Measurements from ENCODE around the gene ATCAY. TPM values are rescaled to one million over a fixed set of nuclear protein-coding genes. Genes with fewer than 3 reads are reported as not detected.
A peak's percentile ranks its signal among the peaks of the same experiment; 100 is the strongest.

Gene ATCAY, protein sequence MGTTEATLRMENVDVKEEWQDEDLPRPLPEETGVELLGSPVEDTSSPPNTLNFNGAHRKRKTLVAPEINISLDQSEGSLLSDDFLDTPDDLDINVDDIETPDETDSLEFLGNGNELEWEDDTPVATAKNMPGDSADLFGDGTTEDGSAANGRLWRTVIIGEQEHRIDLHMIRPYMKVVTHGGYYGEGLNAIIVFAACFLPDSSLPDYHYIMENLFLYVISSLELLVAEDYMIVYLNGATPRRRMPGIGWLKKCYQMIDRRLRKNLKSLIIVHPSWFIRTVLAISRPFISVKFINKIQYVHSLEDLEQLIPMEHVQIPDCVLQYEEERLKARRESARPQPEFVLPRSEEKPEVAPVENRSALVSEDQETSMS
- total RNA-seq = 1 to 10 TPM in 1 of 2 donors, under 1 TPM in 1; 0.58 to 2.8 TPM
- 14.9 TPM for polyA plus RNA-seq (2013, experiment 1 of 2)
- polyA plus RNA-seq (2013, experiment 2 of 2) = 12.9 TPM
- long read RNA-seq, experiment 1 = 0 reads
- long read RNA-seq, experiment 2 = 0 reads
- long read RNA-seq, experiment 3, full-length matches to known transcripts = 1 of 3 reads
- long read RNA-seq, experiment 3, partial matches to known transcripts = 0 of 3 reads
- long read RNA-seq, experiment 3, other reads (novel, unspliced or antisense) = 2 of 3 reads
- long read RNA-seq, experiment 4 = 0 reads

DNA sequence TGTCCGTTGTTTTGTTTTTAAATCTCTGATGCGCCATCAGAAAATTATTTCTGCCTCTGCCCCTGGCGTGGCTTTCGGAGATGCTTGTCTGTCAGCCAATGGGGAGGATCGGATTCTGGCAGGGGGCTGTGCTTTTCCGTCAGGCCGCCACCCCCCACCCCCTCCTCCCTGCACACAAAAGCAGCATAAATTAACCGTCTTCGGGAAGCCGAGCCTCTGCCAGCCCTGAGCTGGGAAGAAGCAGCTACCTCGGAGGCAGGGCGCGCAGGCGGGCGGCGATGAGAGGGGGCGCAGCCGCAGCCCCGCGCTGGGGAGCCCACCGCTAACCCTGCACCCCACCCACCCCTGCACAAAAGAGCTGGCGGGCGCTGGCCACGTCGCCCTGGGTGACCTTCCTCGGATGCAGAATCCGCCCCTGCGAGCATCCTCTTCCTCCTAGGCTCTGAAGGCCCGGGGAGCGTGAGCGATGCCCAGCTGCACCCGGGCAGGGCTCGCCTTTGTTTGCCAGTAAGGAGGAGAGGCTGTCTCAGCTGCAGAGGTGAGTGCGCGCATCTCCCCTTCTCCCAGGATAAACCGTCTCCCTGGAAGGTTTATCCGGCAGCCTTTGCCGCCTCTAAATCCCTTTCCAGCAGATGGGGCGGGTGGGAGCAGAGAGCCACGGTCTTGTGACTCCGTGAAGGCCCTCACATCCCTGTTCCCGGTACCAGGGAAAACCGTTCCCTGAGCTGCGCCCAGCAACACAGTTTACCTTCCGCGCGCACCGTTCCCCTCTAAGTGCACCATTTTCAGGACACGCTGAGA is at the start of gene ATCAY:
ATCAY (plus strand) TSS at position 215 of the 801 bp plus-strand sequence. CDS start 5,083 bp downstream, outside the sequence.
- no peaks in the 10 kb centered on the region for H3K9me3 ChIP-seq (ENCODE audit: control insufficient read depth, low read length)
- peaks cover 3% of the 10 kb centered on the region for H3K4me1 ChIP-seq (ENCODE audit: control insufficient read depth, insufficient read depth, low read length)
- WGBS, 2 experiments (ENCODE audit: insufficient coverage in 1 of 2, insufficient read length in 1 of 2) = 0 to 1% methylated on average over 18 to 49 of the region's 49 CpGs
- peak; percentile 89 for DNase-seq
- peak within 1 kb of the TSS; percentile 25 for H3K9ac ChIP-seq (ENCODE audit: extremely low read depth, low read length, poor library complexity, severe bottlenecking)
- H3K36me3 ChIP-seq (ENCODE audit: control insufficient read depth, insufficient read depth, low read length) = no peaks in the 10 kb centered on the region
- Mint-ChIP-seq H3K9me3 (no peaks in the 10 kb centered on the region), H3K27ac (no peak within 1 kb of the TSS), H3K36me3 (ENCODE audit: low read depth) (no peaks in the 10 kb centered on the region), H3K27me3 (ENCODE audit: insufficient read depth) (peaks cover 33% of the 10 kb centered on the region), H3K4me1 (peaks cover 9% of the 10 kb centered on the region), H3K4me3 (peak within 1 kb of the TSS; percentile 59)
- peak within 1 kb of the TSS; percentile 80 for H3K27ac ChIP-seq (ENCODE audit: low read depth, low read length)
- TF ChIP-seq, protein P1, sequence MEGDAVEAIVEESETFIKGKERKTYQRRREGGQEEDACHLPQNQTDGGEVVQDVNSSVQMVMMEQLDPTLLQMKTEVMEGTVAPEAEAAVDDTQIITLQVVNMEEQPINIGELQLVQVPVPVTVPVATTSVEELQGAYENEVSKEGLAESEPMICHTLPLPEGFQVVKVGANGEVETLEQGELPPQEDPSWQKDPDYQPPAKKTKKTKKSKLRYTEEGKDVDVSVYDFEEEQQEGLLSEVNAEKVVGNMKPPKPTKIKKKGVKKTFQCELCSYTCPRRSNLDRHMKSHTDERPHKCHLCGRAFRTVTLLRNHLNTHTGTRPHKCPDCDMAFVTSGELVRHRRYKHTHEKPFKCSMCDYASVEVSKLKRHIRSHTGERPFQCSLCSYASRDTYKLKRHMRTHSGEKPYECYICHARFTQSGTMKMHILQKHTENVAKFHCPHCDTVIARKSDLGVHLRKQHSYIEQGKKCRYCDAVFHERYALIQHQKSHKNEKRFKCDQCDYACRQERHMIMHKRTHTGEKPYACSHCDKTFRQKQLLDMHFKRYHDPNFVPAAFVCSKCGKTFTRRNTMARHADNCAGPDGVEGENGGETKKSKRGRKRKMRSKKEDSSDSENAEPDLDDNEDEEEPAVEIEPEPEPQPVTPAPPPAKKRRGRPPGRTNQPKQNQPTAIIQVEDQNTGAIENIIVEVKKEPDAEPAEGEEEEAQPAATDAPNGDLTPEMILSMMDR (conservative IDR thresholded peaks at IDR 0.05) = no peak
- peak within 1 kb of the TSS; percentile 77 for H3K4me3 ChIP-seq (ENCODE audit: low read length)
- H3K27me3 ChIP-seq (ENCODE audit: control insufficient read depth, insufficient read depth, low read length, poor library complexity, severe bottlenecking) = peaks cover 44% of the 10 kb centered on the region

DNA sequence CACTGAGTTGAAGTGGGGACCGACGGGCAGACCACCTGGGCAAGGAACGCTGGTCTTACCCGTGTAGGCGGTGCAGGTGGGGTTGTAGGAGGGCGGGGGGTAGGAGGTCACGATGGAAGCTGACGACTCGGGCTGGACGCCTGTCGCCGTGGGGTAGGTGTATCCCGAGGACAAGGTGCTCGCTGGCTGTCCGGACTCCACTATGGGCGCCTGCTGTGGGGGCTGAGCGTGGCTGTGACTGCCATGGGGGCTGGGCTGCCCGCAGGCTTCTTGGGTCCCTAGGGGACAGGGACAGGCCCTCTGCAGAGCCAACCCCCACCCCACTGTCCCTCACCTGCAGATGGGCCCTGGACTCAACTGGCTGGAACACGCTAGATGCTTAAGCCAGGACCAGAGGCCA is 48.9 kb upstream of the ATCAY start:
- Mint-ChIP-seq H3K27me3 (ENCODE audit: insufficient read depth) (no peaks in the 10 kb centered on the region), H3K4me3 (no peak overlapping the region), H3K36me3 (ENCODE audit: low read depth) (no peaks in the 10 kb centered on the region), H3K4me1 (no peaks in the 10 kb centered on the region), H3K27ac (no peak overlapping the region), H3K9me3 (no peaks in the 10 kb centered on the region)
- TF ChIP-seq, protein P1 (conservative IDR thresholded peaks at IDR 0.05) = no peak
- no peak overlapping the region for H3K4me3 ChIP-seq (ENCODE audit: low read length)
- H3K27ac ChIP-seq (ENCODE audit: low read depth, low read length) = no peak overlapping the region
- no peaks in the 10 kb centered on the region for H3K36me3 ChIP-seq (ENCODE audit: control insufficient read depth, insufficient read depth, low read length)
- WGBS, 2 experiments (ENCODE audit: insufficient coverage in 1 of 2, insufficient read length in 1 of 2) = 88% methylated on average over 14 to 19 of the region's 19 CpGs
- H3K4me1 ChIP-seq (ENCODE audit: control insufficient read depth, insufficient read depth, low read length) = no peaks in the 10 kb centered on the region
- no peaks in the 10 kb centered on the region for H3K9me3 ChIP-seq (ENCODE audit: control insufficient read depth, low read length)
- DNase-seq = no peak
- H3K27me3 ChIP-seq (ENCODE audit: control insufficient read depth, insufficient read depth, low read length, poor library complexity, severe bottlenecking) = no peaks in the 10 kb centered on the region
- H3K9ac ChIP-seq (ENCODE audit: extremely low read depth, low read length, poor library complexity, severe bottlenecking) = no peak overlapping the region

DNA sequence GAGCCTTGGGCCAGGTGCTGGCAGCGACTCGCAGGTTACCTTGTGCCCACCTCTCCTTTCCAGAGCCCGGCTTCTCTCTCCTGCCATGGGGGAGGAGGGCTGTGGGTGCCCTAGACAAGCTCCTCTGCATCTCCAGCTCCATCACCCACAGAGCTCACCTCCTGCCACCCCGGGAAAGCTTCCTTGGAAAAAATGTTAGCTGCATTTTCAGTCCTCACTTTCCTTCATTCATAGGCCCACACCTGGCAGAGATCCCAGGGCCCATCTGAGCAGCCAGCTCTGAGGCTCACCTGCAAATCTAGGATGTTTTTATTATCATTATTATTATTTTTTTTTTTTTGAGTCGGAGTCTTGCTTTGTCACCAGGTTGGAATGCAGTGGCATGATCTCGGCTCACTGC is 48.5 kb upstream of the ATCAY start:
- Histone ChIP-seq H3K27me3 (ENCODE audit: control insufficient read depth, insufficient read depth, low read length, poor library complexity, severe bottlenecking) (no peaks in the 10 kb centered on the region), H3K9me3 (ENCODE audit: control insufficient read depth, low read length) (no peaks in the 10 kb centered on the region), H3K36me3 (ENCODE audit: control insufficient read depth, insufficient read depth, low read length) (no peaks in the 10 kb centered on the region), H3K4me3 (ENCODE audit: low read length) (no peak overlapping the region), H3K9ac (ENCODE audit: extremely low read depth, low read length, poor library complexity, severe bottlenecking) (no peak overlapping the region), H3K4me1 (ENCODE audit: control insufficient read depth, insufficient read depth, low read length) (no peaks in the 10 kb centered on the region), H3K27ac (ENCODE audit: low read depth, low read length) (no peak overlapping the region)
- Mint-ChIP-seq H3K27me3 (ENCODE audit: insufficient read depth) (no peaks in the 10 kb centered on the region), H3K4me3 (no peak overlapping the region), H3K9me3 (peaks cover 2% of the 10 kb centered on the region), H3K4me1 (no peaks in the 10 kb centered on the region), H3K36me3 (ENCODE audit: low read depth) (no peaks in the 10 kb centered on the region), H3K27ac (no peak overlapping the region)
- TF ChIP-seq, protein P1 (conservative IDR thresholded peaks at IDR 0.05) = no peak
- WGBS, 2 experiments (ENCODE audit: insufficient coverage in 1 of 2, insufficient read length in 1 of 2) = 94 to 100% methylated on average over 1 to 6 of the region's 6 CpGs
- DNase-seq = no peak

All from endodermal cell (in vitro differentiated cells).